K562 (cell line): ENCODE measurements around the gene TNFSF13. TPM values are rescaled to one million over a fixed set of nuclear protein-coding genes. Genes with fewer than 3 reads are reported as not detected.

Source experiments
- ARID1B ChIP-seq: fragments of 450-650 bp; IDR thresholded peaks from 2 replicates; pipeline ENCODE4 v1.6.1; 2016; ENCODE audit warnings: antibody characterized with exemption, mild to moderate bottlenecking, inconsistent platforms
- CBX3 ChIP-seq, 2 experiments: IDR thresholded peaks; 1 replicate in 1 of 2; 2 replicates in 1 of 2; pipeline ENCODE4 v1.6.1; 2012; ENCODE audit warnings: inconsistent platforms in 2 of 2, low read length in 2 of 2, borderline replicate concordance in 1 of 2, control low read depth in 1 of 2
- CC2D1A ChIP-seq: fragments of 450-650 bp; IDR thresholded peaks from 2 replicates; pipeline ENCODE4 v1.6.1; 2017; ENCODE audit warnings: mild to moderate bottlenecking
- CREB1 ChIP-seq, 2 experiments: sonication (generic) in 1 of 2; formaldehyde crosslinking in 1 of 2; IDR thresholded peaks; 2 replicates each; pipeline versions ENCODE4 v1.6.1 to v1.8.0; 2012 to 2022; ENCODE audit warnings: inconsistent platforms in 1 of 2, mild to moderate bottlenecking in 1 of 2, missing genetic modification reagents in 1 of 2, moderate library complexity in 1 of 2
- CTBP1 ChIP-seq: fragments of 450-650 bp; IDR thresholded peaks from 2 replicates; pipeline ENCODE4 v1.6.1; 2016; ENCODE audit warnings: borderline replicate concordance
- ELF4 ChIP-seq: fragments of 450-650 bp; formaldehyde crosslinking; IDR thresholded peaks from 2 replicates; pipeline ENCODE4 v1.4.0; 2022; ENCODE audit warnings: missing genetic modification characterization
- HDAC1 ChIP-seq, 2 experiments: fragments of 450-650 bp; IDR thresholded peaks; 2 replicates each; pipeline ENCODE4 v1.6.1; 2016 to 2017; ENCODE audit warnings: inconsistent platforms in 1 of 2, mild to moderate bottlenecking in 1 of 2, moderate library complexity in 1 of 2
- HDAC2 ChIP-seq: fragments of 450-650 bp; IDR thresholded peaks from 2 replicates; pipeline ENCODE4 v1.6.1; 2016; ENCODE audit warnings: mild to moderate bottlenecking
- MCM7 ChIP-seq, 2 experiments: fragments of 450-650 bp; IDR thresholded peaks; 2 replicates each; pipeline ENCODE4 v1.6.1; 2016 to 2018
- MIER1 ChIP-seq: fragments of 450-650 bp; IDR thresholded peaks from 2 replicates; pipeline ENCODE4 v1.6.1; 2016; ENCODE audit warnings: antibody characterized with exemption, mild to moderate bottlenecking, low read depth
- NFIC ChIP-seq: fragments of 450-650 bp; IDR thresholded peaks from 2 replicates; pipeline ENCODE4 v1.6.1; 2017; ENCODE audit warnings: mild to moderate bottlenecking, inconsistent platforms
- PRPF4 ChIP-seq: fragments of 200-400 bp; formaldehyde crosslinking; IDR thresholded peaks from one replicate; pipeline ENCODE4 v1.6.1; 2017; ENCODE audit warnings: low read length, low read depth, mild to moderate bottlenecking; ENCODE audit not compliant: insufficient read depth, poor library complexity, severe bottlenecking
- RAD21 ChIP-seq, 2 experiments: fragments of 250-450 bp in 1 of 2; fragments of 450-650 bp in 1 of 2; sonication (Bioruptor Pico) in 1 of 2; formaldehyde crosslinking in 1 of 2; IDR thresholded peaks in 1 of 2; conservative IDR thresholded peaks in 1 of 2; 2 replicates each; pipeline versions ENCODE4 v1.4.0 to v1.8.0; 2020 to 2022; ENCODE audit warnings: mild to moderate bottlenecking in 2 of 2, moderate library complexity in 1 of 2
- SIN3A ChIP-seq, 2 experiments: fragments of 150-350 bp in 1 of 2; IDR thresholded peaks; 2 replicates each; pipeline ENCODE4 v1.6.1; 2011 to 2016; ENCODE audit warnings: borderline replicate concordance in 2 of 2, low read depth in 2 of 2, low read length in 2 of 2, mild to moderate bottlenecking in 2 of 2, moderate library complexity in 2 of 2; ENCODE audit not compliant: control insufficient read depth in 1 of 2
- SMC3 ChIP-seq: conservative IDR thresholded peaks from 2 replicates; pipeline ENCODE4 v1.6.1; 2011; ENCODE audit warnings: low read depth, low read length, improper control_type of control experiment; ENCODE audit not compliant: insufficient read depth
- STAG1 ChIP-seq: sonication (generic); formaldehyde crosslinking; IDR thresholded peaks from 2 replicates; pipeline ENCODE4 v1.5.0; 2020; ENCODE audit warnings: missing genetic modification reagents, borderline replicate concordance
- ZBTB9 ChIP-seq: fragments of 450-650 bp; formaldehyde crosslinking; IDR thresholded peaks from 2 replicates; pipeline ENCODE4 v1.4.0; 2020; ENCODE audit warnings: mild to moderate bottlenecking, moderate library complexity
- ZKSCAN8 ChIP-seq: fragments of 200-800 bp; sonication (Bioruptor generic); IDR thresholded peaks from 2 replicates; pipeline ENCODE4 v1.6.1; 2016; ENCODE audit warnings: missing genetic modification characterization, missing compliant biosample characterization
- ZNF124 ChIP-seq: sonication (generic); formaldehyde crosslinking; IDR thresholded peaks from 2 replicates; pipeline ENCODE4 v1.8.1; 2022; ENCODE audit warnings: missing genetic modification reagents
- ZNF717 ChIP-seq: fragments of 250-450 bp; sonication (Bioruptor Pico); IDR thresholded peaks from 2 replicates; pipeline ENCODE4 v1.5.0; 2021
- polyA plus RNA-seq, 8 experiments: library from polyadenylated mRNA; depleted of rRNA in 4 of 8; stranded (reverse) in 5 of 8; unstranded in 3 of 8; fragments of >200 nt; fragmentation: Nextera tagmentation in 2 of 8; fragmentation: Illumina TruSeq in 1 of 8; extraction: Ambion mirVana in 2 of 8; extraction: Trizol in 1 of 8; gene quantifications; 2 replicates each; pipeline versions ENCODE4 v1.2.1 to v1.2.3, GENCODE V29; 2011 to 2014; ENCODE audit warnings: inconsistent platforms in 1 of 8, missing spikeins in 1 of 8
- total RNA-seq, 7 experiments: library from RNA; depleted of rRNA in 6 of 7; stranded (reverse); fragments of >200 nt in 6 of 7; fragmentation: Illumina TruSeq in 2 of 7; extraction: Trizol in 2 of 7; gene quantifications; 2 replicates each; pipeline versions ENCODE4 v1.2.1 to v1.2.3, GENCODE V29; 2011 to 2021; ENCODE audit warnings: low replicate concordance in 1 of 7

Gene TNFSF13
- total and polyA plus RNA-seq, 9 of the 15 experiments (the other 6 are each of a cell fraction or from before 2014, with no cell fraction given), result 0.04 to 0.51 (median 0.19) TPM; not detected in 1

DNA sequence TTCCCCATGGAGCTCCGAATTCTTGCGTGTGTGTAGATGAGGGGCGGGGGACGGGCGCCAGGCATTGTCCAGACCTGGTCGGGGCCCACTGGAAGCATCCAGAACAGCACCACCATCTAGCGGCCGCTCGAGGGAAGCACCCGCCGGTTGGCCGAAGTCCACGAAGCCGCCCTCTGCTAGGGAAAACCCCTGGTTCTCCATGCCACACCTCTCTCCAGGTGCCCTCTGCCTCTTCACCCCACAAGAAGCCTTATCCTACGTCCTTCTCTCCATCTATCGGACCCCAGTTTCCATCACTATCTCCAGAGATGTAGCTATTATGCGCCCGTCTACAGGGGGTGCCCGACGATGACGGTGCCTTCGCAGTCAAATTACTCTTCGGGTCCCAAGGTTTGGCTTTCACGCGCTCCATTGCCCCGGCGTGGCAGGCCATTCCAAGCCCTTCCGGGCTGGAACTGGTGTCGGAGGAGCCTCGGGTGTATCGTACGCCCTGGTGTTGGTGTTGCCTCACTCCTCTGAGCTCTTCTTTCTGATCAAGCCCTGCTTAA, 2.6 kb downstream of the TNFSF13 start (continued):
- TF ChIP-seq CBX3 (IDR thresholded peaks at IDR 0.05; ENCODE audit: borderline replicate concordance in 1 of 2, low read length in 2 of 2) (no peak), MIER1 (0 out of 2 replicates have a peak, but pooled peaks have one; percentile 23), ELF4 (no peak), ARID1B (peak; percentile 15; the same call in 1 of the 2 replicates), NFIC (peak; percentile 69), ZNF124 (CRISPR knock-in tag) (no peak), SMC3 (peak; percentile 63; the same call in 1 of the 2 replicates), STAG1 (CRISPR knock-in tag) (peak; percentile 72), ZNF717 (CRISPR knock-in tag) (no peak), CREB1 (IDR thresholded peaks at IDR 0.05) (0 out of 2 replicates have a peak, but pooled peaks have one; percentile 19), CREB1 (CRISPR knock-in tag; IDR thresholded peaks at IDR 0.05) (peak; percentile 29; the same call in 1 of the 2 replicates), CTBP1 (peak; percentile 9; the same call in 1 of the 2 replicates), MCM7 (IDR thresholded peaks at IDR 0.05) (no peak), ZKSCAN8 (CRISPR knock-in tag) (no peak), CC2D1A (no peak), RAD21 (CRISPR knock-in tag; conservative IDR thresholded peaks at IDR 0.05 in 1 of 2, IDR thresholded peaks at IDR 0.05 in 1 of 2) (peak; percentile 77 to 79), ZBTB9 (no peak), HDAC1 (IDR thresholded peaks at IDR 0.05) (peak in 1 of 2 experiments; percentile 56; a peak in 1 of 4 replicates), PRPF4 (no peak), SIN3A (IDR thresholded peaks at IDR 0.05; ENCODE audit: borderline replicate concordance in 2 of 2, control insufficient read depth in 1 of 2, low read depth in 2 of 2, low read length in 2 of 2) (peak in 1 of 2 experiments; percentile 46; a peak in 1 of 4 replicates), HDAC2 (0 out of 2 replicates have a peak, but pooled peaks have one; percentile 46)
